Suppressor macrophage treated with lipopolysaccharide for 4 hours (primary cell): ENCODE data around the gene SLC25A27.

Experiments
- DNase-seq: peaks from one replicate; pipeline ENCODE4 v3.0.0-alpha.2; 2020

Gene SLC25A27

GRCh38 chr6:46720401-46720800 lies 67.6 kb downstream of the SLC25A27 start:
- peak; percentile 44 for DNase-seq
